ENCODE data around the gene CELSR2.

- TF ChIP-seq, protein P1, sequence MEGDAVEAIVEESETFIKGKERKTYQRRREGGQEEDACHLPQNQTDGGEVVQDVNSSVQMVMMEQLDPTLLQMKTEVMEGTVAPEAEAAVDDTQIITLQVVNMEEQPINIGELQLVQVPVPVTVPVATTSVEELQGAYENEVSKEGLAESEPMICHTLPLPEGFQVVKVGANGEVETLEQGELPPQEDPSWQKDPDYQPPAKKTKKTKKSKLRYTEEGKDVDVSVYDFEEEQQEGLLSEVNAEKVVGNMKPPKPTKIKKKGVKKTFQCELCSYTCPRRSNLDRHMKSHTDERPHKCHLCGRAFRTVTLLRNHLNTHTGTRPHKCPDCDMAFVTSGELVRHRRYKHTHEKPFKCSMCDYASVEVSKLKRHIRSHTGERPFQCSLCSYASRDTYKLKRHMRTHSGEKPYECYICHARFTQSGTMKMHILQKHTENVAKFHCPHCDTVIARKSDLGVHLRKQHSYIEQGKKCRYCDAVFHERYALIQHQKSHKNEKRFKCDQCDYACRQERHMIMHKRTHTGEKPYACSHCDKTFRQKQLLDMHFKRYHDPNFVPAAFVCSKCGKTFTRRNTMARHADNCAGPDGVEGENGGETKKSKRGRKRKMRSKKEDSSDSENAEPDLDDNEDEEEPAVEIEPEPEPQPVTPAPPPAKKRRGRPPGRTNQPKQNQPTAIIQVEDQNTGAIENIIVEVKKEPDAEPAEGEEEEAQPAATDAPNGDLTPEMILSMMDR (optimal IDR thresholded peaks at IDR 0.05 in 1 of 3, IDR thresholded peaks at IDR 0.05 in 1 of 3, conservative IDR thresholded peaks at IDR 0.05 in 1 of 3; ENCODE audit: extremely low read depth in 1 of 3, insufficient read depth in 2 of 3, low read length in 3 of 3) = no peak
- no peak for TF ChIP-seq EZH2 (IDR thresholded peaks at IDR 0.05; ENCODE audit: low read length)
Measured at GRCh38 chr1:109262231-109263055, 13.1 kb downstream of the CELSR2 start.

Measured in keratinocyte (primary cell).